Left colon (tissue), 2 donors: ENCODE results near the gene MARCHF6. TPM values are rescaled to one million over a fixed set of nuclear protein-coding genes. Genes with fewer than 3 reads are reported as not detected.
"Not testable (repeated sequence)": the region's sequence is repeated elsewhere in the genome, so short reads cannot be mapped to it uniquely, and the experiment has no call there.

Experiments used
- ATAC-seq: fragments of 200-7000 bp; cut with Tn5 transposase; one replicate; pipeline ENCODE4 v1.9.1; 2020; ENCODE audit warnings: mild to moderate bottlenecking, moderate library complexity
- DNase-seq, 2 donors: peaks; one replicate each; pipeline ENCODE4 v3.0.0-alpha.2; 2020
- intact Hi-C, 2 donors: fragments of 100-400 bp; cut with DNase I in 1 of 2; cut with micrococcal nuclease in 1 of 2; formaldehyde crosslinking; loops; one replicate each; pipeline versions ENCODE4 v1.11.2 to v1.14.0; 2022; cut with DNase I, micrococcal nuclease
- total RNA-seq, 2 donors: library from RNA; stranded (reverse); fragmentation: NEBNext Ultra II Directional; extraction: Animal tissue kit (Norgen Biotek cat#: 25700); gene quantifications; one replicate each; pipeline ENCODE4 v1.2.1, GENCODE V29; 2021
- donor health status: DM: no; HTN: no; CAD: no.
- donor health status: DM: yes; HTN: yes; CAD: no.

Gene MARCHF6
- total RNA-seq, 2 donors from 2014 or later, result 153 to 168 TPM

DNA sequence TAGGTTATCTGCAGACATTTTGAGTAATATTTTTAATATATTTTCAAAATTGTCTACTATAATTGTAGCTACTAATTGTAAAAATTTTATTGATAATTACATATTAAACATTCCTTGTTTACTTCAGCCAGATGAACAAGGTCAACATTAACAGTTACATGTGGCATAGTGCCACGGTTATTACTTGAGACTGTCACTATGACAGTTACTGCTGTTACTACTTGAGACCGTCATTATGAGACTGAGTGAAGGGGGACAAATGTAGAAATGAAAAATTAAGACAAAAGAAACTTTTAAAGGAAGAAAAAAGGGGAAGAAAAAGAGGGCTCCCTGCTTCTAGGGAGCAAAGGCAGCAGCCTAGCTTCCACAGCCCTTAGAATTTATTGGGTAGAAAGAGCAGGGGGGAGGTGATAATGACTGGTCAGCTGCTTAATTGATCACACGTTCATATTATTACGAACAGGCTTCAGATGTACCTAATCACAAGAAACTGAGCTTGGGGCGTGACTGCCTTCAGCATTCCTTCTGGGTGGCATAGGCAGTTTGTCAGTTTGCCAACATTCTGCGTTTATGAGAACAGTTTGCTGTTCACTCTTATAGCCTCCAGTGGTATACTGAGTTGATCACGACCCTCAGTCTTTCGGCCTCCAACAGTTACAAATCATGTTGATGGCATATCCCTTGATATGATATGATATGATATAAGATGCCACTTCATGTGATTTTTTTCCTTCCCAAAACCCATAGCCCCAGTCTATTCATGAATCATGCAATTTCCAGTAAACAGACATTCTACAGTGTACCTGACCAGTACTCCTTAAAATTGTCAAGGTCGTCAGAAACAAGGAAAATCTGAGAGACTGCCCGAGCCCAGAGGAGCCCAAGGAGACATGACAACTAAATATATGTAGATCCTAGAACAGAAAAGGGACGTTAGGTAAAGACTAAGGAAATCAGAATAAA, 13.1 kb downstream of the MARCHF6 start:
- intact Hi-C loops, result no loop called here
- ATAC-seq (peak; percentile 55), DNase-seq (peak in 1 of 2 donors; percentile 22)

DNA sequence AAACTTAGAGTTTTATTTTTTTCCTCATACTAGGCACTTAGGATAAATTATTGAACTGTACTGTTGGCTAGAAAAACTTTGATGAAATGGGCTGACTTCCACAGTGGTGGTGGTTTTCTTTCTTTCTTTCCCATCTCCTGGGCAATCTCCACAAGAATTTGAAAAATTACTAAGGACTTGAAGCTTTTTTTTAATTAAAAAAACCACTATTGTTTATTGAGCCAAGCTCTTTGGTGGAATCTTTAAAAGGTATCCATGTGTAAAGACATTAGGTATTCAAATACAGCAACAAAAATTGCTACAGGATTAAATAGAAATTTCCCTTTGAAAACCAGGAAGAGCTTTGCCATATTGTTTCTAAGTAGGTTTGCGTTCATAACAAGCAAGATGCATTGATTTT, 14.1 kb downstream of the MARCHF6 start:
- ATAC-seq (no peak), DNase-seq (no peak)
- intact Hi-C loops, result no loop called here

- ATAC-seq (no peak), DNase-seq (no peak)
- intact Hi-C loops, result no loop called here
These were observed 17.4 kb downstream of the MARCHF6 start for GRCh38 chr5:10370931-10371330.

- intact Hi-C loops, DNase-seq, ATAC-seq: not testable (repeated sequence)
These were observed 17.9 kb downstream of the MARCHF6 start for GRCh38 chr5:10371369-10371768.

GRCh38 chr5:10372726-10373709, 19.5 kb downstream of the MARCHF6 start:
- intact Hi-C loops, result no loop called here
- ATAC-seq (no peak), DNase-seq (no peak)

DNA sequence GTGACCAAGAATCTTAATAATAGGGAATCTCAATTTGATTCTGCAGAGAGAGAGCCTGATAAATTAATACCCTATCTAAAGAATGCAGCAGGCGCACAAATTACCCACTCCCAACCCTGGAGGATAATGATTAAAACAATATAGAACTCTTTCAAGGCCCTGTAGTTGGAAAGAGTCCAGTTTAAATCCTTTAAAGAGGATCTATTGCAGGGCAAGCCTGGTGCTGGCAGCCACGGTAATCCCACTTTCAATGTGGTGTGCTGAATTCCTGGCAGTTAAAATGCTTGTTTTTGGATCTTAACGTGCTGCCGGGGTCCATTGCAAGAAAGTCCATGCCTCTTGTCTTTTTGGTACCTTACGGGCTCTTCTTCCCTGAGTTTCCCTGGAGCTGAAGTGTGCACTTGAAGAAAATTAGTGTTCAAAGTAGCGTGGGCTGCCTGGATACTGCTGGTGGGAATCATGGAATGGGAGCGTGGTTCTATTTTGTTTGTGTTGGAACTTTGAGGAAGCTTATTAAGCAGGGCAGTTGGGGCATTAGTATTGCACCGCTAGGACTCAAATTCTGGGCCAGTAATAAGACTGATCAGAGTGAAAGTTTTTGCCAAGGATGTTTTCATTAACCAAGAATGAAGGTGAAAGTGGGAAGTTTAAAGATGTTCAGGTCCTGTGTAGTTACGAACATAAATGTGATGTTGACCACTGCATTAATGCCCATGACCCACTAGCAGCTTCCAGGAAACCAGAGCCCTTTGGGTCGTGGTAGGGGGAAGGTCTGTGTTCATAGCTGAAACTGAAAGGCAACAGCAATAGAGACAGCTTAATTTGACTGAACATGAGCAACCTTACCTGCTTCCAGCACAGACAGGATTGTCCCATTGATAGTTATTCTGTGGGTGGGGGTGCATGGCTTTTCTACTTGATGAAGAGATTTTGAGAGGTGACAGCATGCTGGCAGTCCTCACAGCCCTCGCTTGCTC, 20.8 kb downstream of the MARCHF6 start:
- intact Hi-C loops, result no loop called here
- ATAC-seq (no peak), DNase-seq (no peak)

DNA sequence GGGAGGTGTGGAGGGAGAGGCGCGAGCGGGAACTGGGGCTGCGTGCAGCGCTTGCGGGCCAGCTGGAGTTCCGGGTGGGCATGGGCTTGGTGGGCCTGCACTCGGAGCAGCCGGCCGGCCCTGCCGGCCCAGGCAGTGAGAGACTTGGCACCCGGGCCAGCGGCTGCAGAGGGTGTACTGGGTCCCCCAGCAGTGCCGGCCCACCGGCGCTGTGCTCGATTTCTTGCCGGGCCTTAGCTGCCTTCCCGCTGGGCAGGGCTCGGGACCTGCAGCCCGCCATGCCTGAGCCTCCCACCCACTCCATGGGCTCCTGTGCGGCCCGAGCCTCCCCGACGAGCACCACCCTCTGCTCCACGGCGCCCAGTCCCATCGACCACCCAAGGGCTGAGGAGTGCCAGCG, 21.7 kb downstream of the MARCHF6 start:
- DNase-seq, ATAC-seq, intact Hi-C loops: not testable (repeated sequence)

GRCh38 chr5:10376544-10376943, 23.0 kb downstream of the MARCHF6 start:
- intact Hi-C loops, result no loop called here
- no peak for DNase-seq
- no peak for ATAC-seq

GRCh38 chr5:10377081-10377480, 23.6 kb downstream of the MARCHF6 start:
- ATAC-seq (no peak), DNase-seq (no peak)
- intact Hi-C loops, result no loop called here

- ATAC-seq (no peak), DNase-seq (no peak)
- intact Hi-C loops, result no loop called here
These were observed 28.3 kb downstream of the MARCHF6 start for GRCh38 chr5:10381803-10382202.

GRCh38 chr5:10384483-10384882, 31.0 kb downstream of the MARCHF6 start:
- ATAC-seq (no peak), DNase-seq (no peak)
- intact Hi-C loops, result no loop called here

GRCh38 chr5:10387690-10388089, 34.2 kb downstream of the MARCHF6 start:
- intact Hi-C loops, result no loop called here
- no peak for ATAC-seq
- no peak for DNase-seq

DNA sequence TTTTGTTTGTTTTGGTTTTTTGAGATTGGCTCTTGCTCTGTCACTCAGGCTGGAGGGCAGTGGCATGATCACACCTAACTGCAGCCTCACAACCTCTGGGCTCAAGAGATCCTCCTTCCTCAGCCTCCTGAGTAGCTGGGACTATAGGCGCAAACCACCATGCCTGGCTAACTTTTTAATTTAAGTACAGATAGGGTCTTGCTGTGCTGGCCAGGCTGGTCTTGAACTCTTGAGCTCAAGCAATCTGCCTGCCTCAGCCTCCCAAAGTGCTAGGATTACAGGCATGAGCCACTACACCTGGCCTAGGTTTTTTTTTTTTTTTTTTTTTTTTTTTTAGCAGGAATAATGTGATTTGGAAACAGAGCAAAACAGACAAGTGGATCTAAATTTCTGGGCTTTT, 37.6 kb downstream of the MARCHF6 start:
- intact Hi-C loops, result no loop called here
- DNase-seq, result no peak
- ATAC-seq, result no peak

DNA sequence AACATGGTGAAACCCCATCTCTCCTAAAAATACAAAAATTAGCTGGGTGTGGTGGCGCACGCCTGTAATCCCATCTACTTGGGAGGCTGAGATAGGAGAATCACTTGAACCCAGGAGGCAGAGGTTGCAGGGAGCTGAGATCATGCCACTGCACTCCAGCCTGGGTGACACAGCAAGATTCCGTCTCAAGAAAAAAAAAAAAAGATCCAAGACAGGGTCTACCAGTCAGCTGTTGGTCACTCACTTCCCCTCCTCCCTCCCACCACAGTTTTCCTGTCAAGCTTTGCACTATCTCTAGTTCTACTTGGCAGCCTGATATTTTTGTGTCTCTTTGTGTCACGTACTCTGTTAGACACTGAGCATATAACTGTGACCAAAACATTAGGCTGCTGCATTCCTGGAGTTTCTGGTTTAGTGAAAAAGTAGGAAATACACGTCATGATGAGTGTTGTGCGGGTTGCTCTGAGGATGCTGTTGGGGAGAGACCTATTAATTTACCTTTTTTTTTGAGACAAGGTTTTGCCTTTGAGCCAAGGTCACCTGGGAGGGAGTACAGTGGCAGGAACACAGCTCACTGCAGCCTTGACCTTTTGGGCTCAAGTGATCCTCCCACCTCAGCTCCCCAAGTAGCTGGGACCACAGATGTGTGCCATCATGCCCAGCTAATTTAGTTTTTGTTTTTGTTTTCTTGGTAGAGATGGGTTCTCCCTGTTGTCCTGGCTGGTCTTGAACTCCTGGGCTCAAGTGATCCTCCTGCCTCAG, 39.3 kb downstream of the MARCHF6 start:
- intact Hi-C loops, DNase-seq, ATAC-seq: not testable (repeated sequence)

DNA sequence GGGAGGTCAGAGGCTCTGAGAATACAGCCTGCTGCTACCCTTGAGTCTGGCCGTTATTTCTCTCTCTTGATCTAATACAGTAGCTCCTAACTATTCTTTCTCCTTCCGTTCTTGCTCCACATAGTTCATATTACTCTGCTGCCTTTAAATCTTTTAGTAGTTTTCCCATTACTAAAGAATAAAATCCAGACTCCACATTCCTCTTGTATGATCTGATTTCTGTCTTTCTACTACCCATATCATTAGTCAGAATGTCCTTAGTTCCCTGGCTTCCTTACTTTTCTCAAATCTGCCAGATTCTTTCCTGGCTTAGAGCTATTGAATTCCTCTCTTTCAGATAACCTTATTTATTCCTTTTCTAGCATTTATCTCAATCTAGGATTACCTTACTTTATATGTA, 40.0 kb downstream of the MARCHF6 start:
- intact Hi-C loops, result no loop called here
- DNase-seq (no peak), ATAC-seq (no peak)

DNA sequence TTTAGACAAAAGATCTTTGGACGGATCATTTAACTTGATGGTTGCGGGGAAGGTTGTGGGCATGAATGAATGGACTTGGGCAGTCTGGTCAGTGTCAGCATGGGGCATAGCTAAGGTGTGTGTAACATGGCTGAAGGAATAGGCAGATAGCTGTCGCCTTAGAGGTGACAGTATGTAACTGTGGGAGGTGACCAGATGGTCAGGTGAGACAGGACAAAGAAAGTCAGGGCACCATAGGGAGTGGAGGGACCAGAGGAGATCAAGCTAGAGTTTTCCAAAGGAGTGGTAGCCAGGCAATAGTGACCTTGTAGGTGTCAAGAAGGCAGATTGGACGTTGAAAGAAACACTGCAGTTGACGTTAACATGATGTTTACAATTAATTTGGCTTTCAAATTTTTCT, 43.1 kb downstream of the MARCHF6 start:
- no peak for DNase-seq
- intact Hi-C loops, result no loop called here
- ATAC-seq, result no peak

DNA sequence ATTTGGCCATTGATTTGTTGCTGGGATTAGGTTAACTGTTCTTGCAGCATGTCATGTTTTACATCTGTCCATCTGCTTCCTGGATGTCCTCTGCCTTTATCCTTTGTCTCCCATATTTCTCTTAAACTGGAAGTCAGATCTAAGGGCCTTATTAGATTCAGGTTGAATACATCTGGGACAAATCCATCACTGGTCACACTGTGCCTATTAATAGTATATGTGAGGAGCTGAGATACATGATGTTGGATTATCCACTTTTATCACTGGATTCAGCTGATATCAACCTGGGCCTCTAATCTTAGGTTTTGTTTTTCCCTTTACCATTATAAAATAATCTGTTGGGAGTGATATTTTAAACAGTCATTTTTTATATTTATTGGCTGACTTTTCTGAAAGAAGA, 46.3 kb downstream of the MARCHF6 start:
- intact Hi-C loops, result no loop called here
- DNase-seq, result no peak
- ATAC-seq, result no peak

DNA sequence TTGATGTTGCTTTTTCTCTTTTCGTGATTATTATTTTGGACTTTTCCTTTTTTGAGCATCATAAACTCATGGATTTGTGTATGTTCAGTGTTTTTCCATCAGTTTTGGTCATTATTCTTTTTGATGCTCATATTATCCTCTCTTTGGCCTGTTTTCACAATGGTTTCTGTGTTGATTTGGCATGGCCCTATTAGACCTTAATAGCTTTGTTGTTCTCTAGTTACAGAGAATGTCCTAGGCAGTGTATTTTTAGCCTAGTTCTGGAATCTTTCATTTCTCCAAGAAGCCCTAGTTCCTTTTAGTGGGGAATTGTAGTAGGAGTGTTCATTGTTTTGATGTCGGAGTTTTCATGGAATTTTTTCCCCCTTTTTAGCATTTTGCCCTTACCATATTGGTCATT, 46.9 kb downstream of the MARCHF6 start:
- intact Hi-C loops, result no loop called here
- no peak for DNase-seq
- ATAC-seq, result no peak
